ENCODE data around the gene PALD1.

The PALD1 gene

DNA sequence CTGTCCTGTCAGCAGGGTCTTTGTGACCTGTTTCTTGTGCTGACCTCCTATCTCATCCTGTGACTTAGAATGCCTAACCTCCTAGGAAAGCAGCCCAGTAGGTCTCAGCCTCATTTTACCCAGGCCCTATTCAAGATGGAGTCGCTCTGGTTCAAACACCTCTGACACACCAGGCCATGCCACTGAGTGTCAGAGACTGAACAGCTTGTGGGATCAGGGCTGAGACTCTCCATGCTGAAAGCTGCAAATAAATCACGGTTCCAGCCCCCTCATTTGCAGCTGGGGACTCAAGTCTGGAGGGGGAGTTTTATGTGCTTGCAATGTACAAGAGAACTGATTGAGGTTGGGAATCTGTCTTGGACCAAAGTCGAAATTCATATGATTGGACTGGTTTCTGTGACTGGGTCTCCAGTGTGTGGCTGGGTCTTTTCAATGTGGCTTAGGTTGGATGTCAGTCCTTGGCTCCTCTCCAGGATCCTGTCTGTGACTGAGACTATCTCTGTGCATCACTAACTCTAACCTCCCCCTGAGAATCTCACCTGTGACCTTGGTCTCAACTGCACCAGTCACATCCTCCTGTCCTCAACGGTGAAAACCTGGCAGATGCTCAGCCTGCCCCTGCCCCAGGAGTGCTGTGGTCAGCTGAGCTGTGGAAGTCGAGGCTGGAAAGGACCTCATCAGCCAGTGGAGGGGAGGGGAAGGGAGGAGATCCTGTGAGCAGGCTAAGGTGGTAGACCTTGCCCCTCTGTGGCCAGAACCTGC, 112.3 kb downstream of the PALD1 start:
- no peaks in the 10 kb centered on the region for H3K79me2 ChIP-seq (ENCODE audit: insufficient read depth, low read depth)
- H3K4me2 ChIP-seq, result no peak overlapping the region
- no peak overlapping the region for H3K27ac ChIP-seq

GRCh38 chr10:70592186-70592735, 113.7 kb downstream of the PALD1 start:
- Histone ChIP-seq H3K36me3 (ENCODE audit: insufficient read depth) (no peaks in the 10 kb centered on the region), H3K4me2 (no peak overlapping the region), H2AFZ (ENCODE audit: low read depth) (no peak overlapping the region), H3K27me3 (ENCODE audit: insufficient read depth, low read depth) (no peaks in the 10 kb centered on the region), H4K20me1 (ENCODE audit: insufficient read depth) (no peaks in the 10 kb centered on the region), H3K4me1 (ENCODE audit: low read depth, poor library complexity, severe bottlenecking) (no peaks in the 10 kb centered on the region), H3K9ac (no peak overlapping the region), H3K79me2 (ENCODE audit: insufficient read depth, low read depth) (no peaks in the 10 kb centered on the region), H3K4me3 (IDR thresholded peaks at IDR 0.05; ENCODE audit: insufficient read depth, low read depth, low read length) (no peak overlapping the region), H3K27ac (no peak overlapping the region)
- no peak for TF ChIP-seq CTCF (conservative IDR thresholded peaks at IDR 0.05; ENCODE audit: low read depth, low read length)

More for the DNA sequence above, 112.3 kb downstream of the PALD1 start:
- Histone ChIP-seq H3K4me3 (IDR thresholded peaks at IDR 0.05; ENCODE audit: insufficient read depth, low read depth, low read length) (no peak overlapping the region), H3K4me1 (ENCODE audit: low read depth, poor library complexity, severe bottlenecking) (no peaks in the 10 kb centered on the region), H2AFZ (ENCODE audit: low read depth) (no peak overlapping the region), H3K9ac (no peak overlapping the region), H4K20me1 (ENCODE audit: insufficient read depth) (no peaks in the 10 kb centered on the region), H3K27me3 (ENCODE audit: insufficient read depth, low read depth) (no peaks in the 10 kb centered on the region), H3K36me3 (ENCODE audit: insufficient read depth) (no peaks in the 10 kb centered on the region)
- no peak for TF ChIP-seq CTCF (conservative IDR thresholded peaks at IDR 0.05; ENCODE audit: low read depth, low read length)

GRCh38 chr10:70592746-70593512, 114.4 kb downstream of the PALD1 start:
- H2AFZ ChIP-seq (ENCODE audit: low read depth), result no peak overlapping the region
- H3K4me2 ChIP-seq, result no peak overlapping the region
- H3K27ac ChIP-seq, result no peak overlapping the region
- H3K4me1 ChIP-seq (ENCODE audit: low read depth, poor library complexity, severe bottlenecking), result no peaks in the 10 kb centered on the region
- H4K20me1 ChIP-seq (ENCODE audit: insufficient read depth), result no peaks in the 10 kb centered on the region
- no peak for TF ChIP-seq CTCF (conservative IDR thresholded peaks at IDR 0.05; ENCODE audit: low read depth, low read length)
- H3K9ac ChIP-seq, result no peak overlapping the region
- H3K27me3 ChIP-seq (ENCODE audit: insufficient read depth, low read depth), result no peaks in the 10 kb centered on the region
- H3K36me3 ChIP-seq (ENCODE audit: insufficient read depth), result no peaks in the 10 kb centered on the region
- no peak overlapping the region for H3K4me3 ChIP-seq (IDR thresholded peaks at IDR 0.05; ENCODE audit: insufficient read depth, low read depth, low read length)
- no peaks in the 10 kb centered on the region for H3K79me2 ChIP-seq (ENCODE audit: insufficient read depth, low read depth)

DNA sequence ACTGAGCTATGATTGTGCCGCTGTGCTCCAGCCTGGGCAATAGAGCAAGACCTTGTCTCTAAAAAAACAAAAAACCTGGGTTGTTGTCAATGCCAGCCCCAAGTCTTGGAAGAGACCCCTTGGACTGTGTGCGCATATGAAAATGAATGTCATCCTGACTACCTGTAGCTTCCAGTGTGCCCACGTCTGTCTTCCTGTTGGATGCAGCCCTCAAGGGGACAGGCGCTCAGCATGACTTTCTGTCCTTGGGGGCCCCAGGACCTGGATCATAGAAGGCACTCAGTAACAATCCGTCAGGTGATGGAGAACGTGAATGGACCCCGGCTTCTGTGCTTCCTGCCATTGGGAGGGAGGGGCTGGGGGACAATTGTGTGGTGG, 114.9 kb downstream of the PALD1 start:
- H3K36me3 ChIP-seq (ENCODE audit: insufficient read depth), result no peaks in the 10 kb centered on the region
- no peak for TF ChIP-seq CTCF (conservative IDR thresholded peaks at IDR 0.05; ENCODE audit: low read depth, low read length)

More for the DNA sequence above, 114.9 kb downstream of the PALD1 start:
- Histone ChIP-seq H3K27ac (no peak overlapping the region), H3K27me3 (ENCODE audit: insufficient read depth, low read depth) (no peaks in the 10 kb centered on the region), H3K9ac (no peak overlapping the region), H2AFZ (ENCODE audit: low read depth) (no peak overlapping the region), H3K4me1 (ENCODE audit: low read depth, poor library complexity, severe bottlenecking) (no peaks in the 10 kb centered on the region), H3K79me2 (ENCODE audit: insufficient read depth, low read depth) (no peaks in the 10 kb centered on the region), H3K4me3 (IDR thresholded peaks at IDR 0.05; ENCODE audit: insufficient read depth, low read depth, low read length) (no peak overlapping the region), H3K4me2 (no peak overlapping the region), H4K20me1 (ENCODE audit: insufficient read depth) (no peaks in the 10 kb centered on the region)

Data from KMS-11 (cell line).